ENCODE measurements around the gene SLC50A1. TPM values are rescaled to one million over a fixed set of nuclear protein-coding genes. Genes with fewer than 3 reads are reported as not detected.
A peak's percentile ranks its signal among the peaks of the same experiment; 100 is the strongest.

SLC50A1 gene
- total RNA-seq, 4 donors from 2014 or later, result 5.7 to 33.9 (median 14.9) TPM

- DNase-seq (ENCODE audit: low spot score in 2 of 2), result no peak
- H3K27me3 ChIP-seq, result peaks cover 0 to 13% of the 10 kb centered on the region in 2 donors
- H3K4me1 ChIP-seq, result peaks cover 0 to 65% (median 26%) of the 10 kb centered on the region in 4 donors
- 2 to 3% methylated on average over 38 of the region's 38 CpGs for WGBS, 2 donors
- H3K27ac ChIP-seq, result peak within 1 kb of the TSS; percentile 79 to 97 (median 91)
- H3K9me3 ChIP-seq, result no peaks in the 10 kb centered on the region
- no peak for TF ChIP-seq EP300 (IDR thresholded peaks at IDR 0.05)
- peak in 1 of 5 experiments; percentile 23 for TF ChIP-seq CTCF (IDR thresholded peaks at IDR 0.05)
- H3K4me3 ChIP-seq, result peak within 1 kb of the TSS; percentile 59 to 85 (median 70)
- peaks cover 0 to 23% (median 0%) of the 10 kb centered on the region in 3 donors for H3K36me3 ChIP-seq
These were observed 38.0 kb downstream of the SLC50A1 start, which contains the start of gene TRIM46 for GRCh38 chr1:155173478-155174323. Gene TRIM46 (plus strand): TSS chr1:155173849. CDS start chr1:155173967, 118 bp downstream.

- no peak for TF ChIP-seq POLR2A (IDR thresholded peaks at IDR 0.05)
- no peak for TF ChIP-seq CTCF (IDR thresholded peaks at IDR 0.05)
- TF ChIP-seq EP300 (IDR thresholded peaks at IDR 0.05), result no peak
- H3K27ac ChIP-seq, result peak overlapping the region in 3 of 4 donors; percentile 71 to 97 (median 93)
- no peaks in the 10 kb centered on the region for H3K9me3 ChIP-seq
- peaks cover 0 to 15% (median 0%) of the 10 kb centered on the region in 3 donors for H3K36me3 ChIP-seq
- 9 to 10% methylated on average over 34 to 35 of the region's 35 CpGs for WGBS, 2 donors
- peak overlapping the region; percentile 9 to 75 (median 62) for H3K4me3 ChIP-seq
- no peak for DNase-seq (ENCODE audit: low spot score in 2 of 2)
- H3K4me1 ChIP-seq, result peaks cover 0 to 74% (median 30%) of the 10 kb centered on the region in 4 donors
- H3K27me3 ChIP-seq, result peaks cover 0 to 13% of the 10 kb centered on the region in 2 donors
These were observed 39.0 kb downstream of the SLC50A1 start for GRCh38 chr1:155174324-155175280.

GRCh38 chr1:155175281-155175926 is 39.8 kb downstream of the SLC50A1 start:
- 81 to 86% methylated on average over 12 of the region's 12 CpGs for WGBS, 2 donors
- DNase-seq (ENCODE audit: low spot score in 2 of 2), result no peak
- no peaks in the 10 kb centered on the region for H3K9me3 ChIP-seq
- H3K4me3 ChIP-seq, result peak overlapping the region in 1 of 4 donors; percentile 75
- H3K27me3 ChIP-seq, result peaks cover 0 to 13% of the 10 kb centered on the region in 2 donors
- H3K4me1 ChIP-seq, result peaks cover 0 to 74% (median 30%) of the 10 kb centered on the region in 4 donors
- H3K36me3 ChIP-seq, result peaks cover 0 to 13% (median 0%) of the 10 kb centered on the region in 3 donors
- no peak for TF ChIP-seq POLR2A (IDR thresholded peaks at IDR 0.05)
- no peak for TF ChIP-seq EP300 (IDR thresholded peaks at IDR 0.05)
- TF ChIP-seq CTCF (IDR thresholded peaks at IDR 0.05), result no peak
- H3K27ac ChIP-seq, result peak overlapping the region in 2 of 4 donors; percentile 93 to 97

- Histone ChIP-seq H3K27ac (peak overlapping the region in 1 of 4 donors; percentile 25), H3K4me3 (no peak overlapping the region), H3K9me3 (no peaks in the 10 kb centered on the region), H3K4me1 (peaks cover 0 to 74% (median 30%) of the 10 kb centered on the region in 4 donors), H3K36me3 (peaks cover 0 to 8% (median 0%) of the 10 kb centered on the region in 3 donors), H3K27me3 (peaks cover 0 to 13% of the 10 kb centered on the region in 2 donors)
- TF ChIP-seq POLR2A (IDR thresholded peaks at IDR 0.05), result no peak
- no peak for TF ChIP-seq CTCF (IDR thresholded peaks at IDR 0.05)
- TF ChIP-seq EP300 (IDR thresholded peaks at IDR 0.05), result no peak
- DNase-seq (ENCODE audit: low spot score in 2 of 2), result no peak
- WGBS, 2 donors, result 77 to 87% methylated on average over 8 to 9 of the region's 9 CpGs
These were observed 40.3 kb downstream of the SLC50A1 start for GRCh38 chr1:155175927-155176371.

Measured in tibial nerve (tissue), 4 donors.